ENCODE results near the gene OR51B4. TPM values are rescaled to one million over a fixed set of nuclear protein-coding genes. Genes with fewer than 3 reads are reported as not detected.

The OR51B4 gene
- total RNA-seq, 4 donors from 2014 or later = not detected

- intact Hi-C loops (cut with DNase I) = no loop called here
- Histone ChIP-seq H3K27ac (replicated peaks in 1 of 4) (no peak overlapping the region), H3K9me3 (no peaks in the 10 kb centered on the region), H3K27me3 (no peaks in the 10 kb centered on the region), H3K4me1 (peaks cover 0 to 3% (median under 1%) of the 10 kb centered on the region in 4 donors), H3K36me3 (no peaks in the 10 kb centered on the region), H3K4me3 (no peak overlapping the region)
- TF ChIP-seq POLR2AphosphoS5 (IDR thresholded peaks at IDR 0.05) (no peak), EP300 (IDR thresholded peaks at IDR 0.05) (no peak), CTCF (IDR thresholded peaks at IDR 0.05) (no peak), POLR2A (IDR thresholded peaks at IDR 0.05; ENCODE audit: low read depth) (no peak)
- no peak for DNase-seq (ENCODE audit: extremely low spot score)
- WGBS = 79% methylated on average over 4 of the region's 4 CpGs
These were observed 15.9 kb downstream of the OR51B4 start for GRCh38 chr11:5285703-5286340.

- TF ChIP-seq POLR2AphosphoS5 (IDR thresholded peaks at IDR 0.05) (no peak), EP300 (IDR thresholded peaks at IDR 0.05) (no peak), CTCF (IDR thresholded peaks at IDR 0.05) (no peak), POLR2A (IDR thresholded peaks at IDR 0.05; ENCODE audit: low read depth) (no peak)
- Histone ChIP-seq H3K9me3 (no peaks in the 10 kb centered on the region), H3K4me1 (peaks cover 0 to 7% (median 2%) of the 10 kb centered on the region in 4 donors), H3K36me3 (no peaks in the 10 kb centered on the region), H3K4me3 (no peak overlapping the region), H3K27me3 (no peaks in the 10 kb centered on the region), H3K27ac (replicated peaks in 1 of 4) (no peak overlapping the region)
- 100% methylated on average over 2 of the region's 2 CpGs for WGBS
- DNase-seq (ENCODE audit: extremely low spot score) = no peak
- intact Hi-C loops (cut with DNase I) = no loop called here
These were observed 17.1 kb downstream of the OR51B4 start for GRCh38 chr11:5284637-5285036.

- no peak for DNase-seq (ENCODE audit: extremely low spot score)
- Histone ChIP-seq H3K27ac (replicated peaks in 1 of 4) (no peak overlapping the region), H3K27me3 (no peaks in the 10 kb centered on the region), H3K36me3 (no peaks in the 10 kb centered on the region), H3K4me3 (no peak overlapping the region), H3K9me3 (no peaks in the 10 kb centered on the region), H3K4me1 (peaks cover 0 to 7% (median 2%) of the 10 kb centered on the region in 4 donors)
- intact Hi-C loops (cut with DNase I) = no loop called here
- TF ChIP-seq EP300 (IDR thresholded peaks at IDR 0.05) = no peak
- TF ChIP-seq POLR2A (IDR thresholded peaks at IDR 0.05; ENCODE audit: low read depth) = no peak
- no peak for TF ChIP-seq CTCF (IDR thresholded peaks at IDR 0.05)
- no peak for TF ChIP-seq POLR2AphosphoS5 (IDR thresholded peaks at IDR 0.05)
- WGBS = 61% methylated on average over 1 of the region's 1 CpG
These were observed 17.9 kb downstream of the OR51B4 start for GRCh38 chr11:5283882-5284281.

- no peak overlapping the region for H3K27ac ChIP-seq (replicated peaks in 1 of 4)
- intact Hi-C loops (cut with DNase I) = no loop called here
- no peaks in the 10 kb centered on the region for H3K9me3 ChIP-seq
- no peak overlapping the region for H3K4me3 ChIP-seq
- no peaks in the 10 kb centered on the region for H3K27me3 ChIP-seq
- H3K4me1 ChIP-seq = peaks cover 0 to 7% (median 2%) of the 10 kb centered on the region in 4 donors
- TF ChIP-seq POLR2A (IDR thresholded peaks at IDR 0.05; ENCODE audit: low read depth) (no peak), POLR2AphosphoS5 (IDR thresholded peaks at IDR 0.05) (no peak), EP300 (IDR thresholded peaks at IDR 0.05) (no peak), CTCF (IDR thresholded peaks at IDR 0.05) (no peak)
- WGBS = 84% methylated on average over 3 of the region's 3 CpGs
- no peaks in the 10 kb centered on the region for H3K36me3 ChIP-seq
- no peak for DNase-seq (ENCODE audit: extremely low spot score)
These were observed 18.7 kb downstream of the OR51B4 start for GRCh38 chr11:5283086-5283485.

GRCh38 chr11:5282628-5283027 lies 19.1 kb downstream of the OR51B4 start:
- 82% methylated on average over 2 of the region's 2 CpGs for WGBS
- TF ChIP-seq POLR2AphosphoS5 (IDR thresholded peaks at IDR 0.05) (no peak), CTCF (IDR thresholded peaks at IDR 0.05) (no peak), EP300 (IDR thresholded peaks at IDR 0.05) (no peak), POLR2A (IDR thresholded peaks at IDR 0.05; ENCODE audit: low read depth) (no peak)
- intact Hi-C loops (cut with DNase I) = no loop called here

More at GRCh38 chr11:5282628-5283027, 19.1 kb downstream of the OR51B4 start:
- H3K36me3 ChIP-seq = no peaks in the 10 kb centered on the region
- H3K9me3 ChIP-seq = no peaks in the 10 kb centered on the region
- H3K4me3 ChIP-seq = no peak overlapping the region
- no peaks in the 10 kb centered on the region for H3K27me3 ChIP-seq
- no peak for DNase-seq (ENCODE audit: extremely low spot score)
- H3K27ac ChIP-seq (replicated peaks in 1 of 4) = no peak overlapping the region
- peaks cover 0 to 7% (median 2%) of the 10 kb centered on the region in 4 donors for H3K4me1 ChIP-seq
